Measurements from ENCODE around the gene DPY19L1. TPM values are rescaled to one million over a fixed set of nuclear protein-coding genes. Genes with fewer than 3 reads are reported as not detected.
"Not testable (repeated sequence)": the region's sequence is repeated elsewhere in the genome, so short reads cannot be mapped to it uniquely, and the experiment has no call there.

DPY19L1 gene
- polyA plus RNA-seq, 1 experiment: 40.5 TPM

- no peaks in the 10 kb centered on the region for H3K27me3 ChIP-seq (ENCODE audit: control insufficient read depth, insufficient read depth, low read length)
- DNase-seq (ENCODE audit: low read depth, low spot score): no peak
- H3K27ac ChIP-seq (ENCODE audit: low read depth, low read length): peak overlapping the region; percentile 47
- CTCF ChIA-PET: no interaction called here
- POLR2A ChIA-PET: interaction anchor here (0.7 kb wide), 1 partner anchor 32 kb away, joined by 3 read pairs; no protein-coding TSS in a partner anchor
- no peaks in the 10 kb centered on the region for H3K9me3 ChIP-seq (ENCODE audit: control insufficient read depth, insufficient read depth, low read length)
- TF ChIP-seq CTCF (IDR thresholded peaks at IDR 0.05; ENCODE audit: low read depth, low read length): no peak
- H3K4me3 ChIP-seq (ENCODE audit: low read depth, low read length): no peak overlapping the region
Observed at GRCh38 chr7:35004531-35005095, 32.7 kb downstream of the DPY19L1 start.

GRCh38 chr7:35003679-35004303, 33.5 kb downstream of the DPY19L1 start:
- H3K4me3 ChIP-seq (ENCODE audit: low read depth, low read length): no peak overlapping the region
- ChIA-PET CTCF (interaction anchor here (1.4 kb wide), 1 partner anchor 34 kb away, joined by 3 read pairs; no protein-coding TSS in a partner anchor), POLR2A (interaction anchor here (0.7 kb wide), 1 partner anchor 33 kb away, joined by 3 read pairs; no protein-coding TSS in a partner anchor)
- peak overlapping the region; percentile 93 for H3K27ac ChIP-seq (ENCODE audit: low read depth, low read length)
- peak; percentile 41 for DNase-seq (ENCODE audit: low read depth, low spot score)
- no peaks in the 10 kb centered on the region for H3K27me3 ChIP-seq (ENCODE audit: control insufficient read depth, insufficient read depth, low read length)
- no peak for TF ChIP-seq CTCF (IDR thresholded peaks at IDR 0.05; ENCODE audit: low read depth, low read length)
- H3K9me3 ChIP-seq (ENCODE audit: control insufficient read depth, insufficient read depth, low read length): no peaks in the 10 kb centered on the region

GRCh38 chr7:35003177-35003650, 34.1 kb downstream of the DPY19L1 start:
- H3K9me3 ChIP-seq (ENCODE audit: control insufficient read depth, insufficient read depth, low read length); DNase-seq (ENCODE audit: low read depth, low spot score); H3K27me3 ChIP-seq (ENCODE audit: control insufficient read depth, insufficient read depth, low read length); H3K4me3 ChIP-seq (ENCODE audit: low read depth, low read length); POLR2A ChIA-PET: not testable (repeated sequence)
- H3K27ac ChIP-seq (ENCODE audit: low read depth, low read length): peak overlapping the region; percentile 93
- CTCF ChIA-PET: interaction anchor here (1.4 kb wide), 1 partner anchor 35 kb away, joined by 3 read pairs; no protein-coding TSS in a partner anchor

GRCh38 chr7:34998335-34998734, 39.0 kb downstream of the DPY19L1 start:
- H3K4me3 ChIP-seq (ENCODE audit: low read depth, low read length); H3K27ac ChIP-seq (ENCODE audit: low read depth, low read length); DNase-seq (ENCODE audit: low read depth, low spot score); H3K9me3 ChIP-seq (ENCODE audit: control insufficient read depth, insufficient read depth, low read length); POLR2A ChIA-PET; H3K27me3 ChIP-seq (ENCODE audit: control insufficient read depth, insufficient read depth, low read length); CTCF ChIA-PET: not testable (repeated sequence)

- H3K4me3 ChIP-seq (ENCODE audit: low read depth, low read length); H3K27ac ChIP-seq (ENCODE audit: low read depth, low read length); H3K27me3 ChIP-seq (ENCODE audit: control insufficient read depth, insufficient read depth, low read length); DNase-seq (ENCODE audit: low read depth, low spot score); POLR2A ChIA-PET; CTCF ChIA-PET; H3K9me3 ChIP-seq (ENCODE audit: control insufficient read depth, insufficient read depth, low read length): not testable (repeated sequence)
Observed at GRCh38 chr7:34996423-34997090, 40.7 kb downstream of the DPY19L1 start.

- ChIA-PET POLR2A (no interaction called here), CTCF (interaction anchor here (0.7 kb wide), 1 partner anchor 145 kb away, joined by 3 read pairs; no protein-coding TSS in a partner anchor)
- DNase-seq (ENCODE audit: low read depth, low spot score): no peak
- TF ChIP-seq CTCF (IDR thresholded peaks at IDR 0.05; ENCODE audit: low read depth, low read length): no peak
- no peak overlapping the region for H3K4me3 ChIP-seq (ENCODE audit: low read depth, low read length)
- H3K9me3 ChIP-seq (ENCODE audit: control insufficient read depth, insufficient read depth, low read length): no peaks in the 10 kb centered on the region
- H3K27me3 ChIP-seq (ENCODE audit: control insufficient read depth, insufficient read depth, low read length): no peaks in the 10 kb centered on the region
- no peak overlapping the region for H3K27ac ChIP-seq (ENCODE audit: low read depth, low read length)
Observed at GRCh38 chr7:34995757-34996156, 41.5 kb downstream of the DPY19L1 start.
